ENCODE results near the gene OR5K4. TPM values are rescaled to one million over a fixed set of nuclear protein-coding genes. Genes with fewer than 3 reads are reported as not detected.
"Not testable (repeated sequence)": the region's sequence is repeated elsewhere in the genome, so short reads cannot be mapped to it uniquely, and the experiment has no call there.

OR5K4 gene
- polyA plus RNA-seq, 1 experiment, result not detected

DNA sequence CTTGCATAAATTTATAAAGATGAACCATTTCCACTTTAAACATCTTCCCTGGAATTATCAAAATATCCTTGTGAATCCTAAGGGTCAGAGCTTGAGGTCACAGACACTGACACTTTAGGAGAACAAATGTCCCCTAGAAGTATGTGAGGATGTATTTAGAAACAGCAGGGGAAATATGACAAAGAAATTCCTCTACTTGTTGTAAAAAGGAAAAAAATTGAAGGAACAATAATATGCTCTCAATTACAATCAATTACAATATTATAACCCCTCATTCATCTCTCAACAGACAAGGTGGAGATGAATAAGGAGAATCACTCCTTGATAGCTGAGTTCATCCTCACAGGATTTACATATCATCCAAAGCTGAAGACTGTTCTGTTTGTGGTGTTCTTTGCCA lies 36.7 kb downstream of the OR5K4 start, which contains the start of gene OR5K3:
TSS of gene OR5K3 (plus strand) at position 301 of the 400 bp plus-strand sequence. CDS start at position 301, 0 bp downstream.
- ChIA-PET CTCF (no interaction called here), POLR2A (no interaction called here)
- TF ChIP-seq CTCF (IDR thresholded peaks at IDR 0.05; ENCODE audit: insufficient read depth, low read depth, low read length), result no peak
- H3K27me3 ChIP-seq (ENCODE audit: control insufficient read depth, insufficient read depth, low read length), result no peaks in the 10 kb centered on the region
- no peak within 1 kb of the TSS for H3K4me3 ChIP-seq (ENCODE audit: low read depth, low read length)
- DNase-seq (ENCODE audit: low read depth), result no peak
- no peaks in the 10 kb centered on the region for H3K36me3 ChIP-seq (ENCODE audit: control insufficient read depth, insufficient read depth, low read length)

DNA sequence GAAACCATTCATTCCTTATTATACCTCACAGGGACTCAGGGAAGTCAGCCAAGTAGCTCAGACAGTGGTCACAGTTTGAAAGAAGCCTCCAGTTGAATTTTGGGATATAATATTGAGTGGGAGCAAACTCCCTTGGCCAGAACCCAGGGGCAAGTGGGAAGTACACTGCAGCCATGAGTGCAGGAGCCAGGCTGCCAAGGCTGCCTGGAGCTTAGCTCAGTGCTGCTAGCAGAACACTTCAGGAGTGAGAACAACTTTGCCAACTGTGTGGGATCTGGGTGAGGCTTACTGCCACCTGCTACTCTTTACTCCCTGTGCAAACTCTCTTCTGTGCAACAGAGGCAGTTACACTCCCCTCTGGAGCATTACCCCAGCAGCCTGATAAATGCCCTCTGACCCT lies 41.4 kb downstream of the OR5K4 start:
- no peaks in the 10 kb centered on the region for H3K36me3 ChIP-seq (ENCODE audit: control insufficient read depth, insufficient read depth, low read length)
- H3K4me3 ChIP-seq (ENCODE audit: low read depth, low read length), result no peak overlapping the region
- no peak for DNase-seq (ENCODE audit: low read depth)
- H3K27me3 ChIP-seq (ENCODE audit: control insufficient read depth, insufficient read depth, low read length), result no peaks in the 10 kb centered on the region
- TF ChIP-seq CTCF (IDR thresholded peaks at IDR 0.05; ENCODE audit: insufficient read depth, low read depth, low read length), result no peak
- CTCF ChIA-PET, result interaction anchor here (0.6 kb wide), 1 partner anchor 60 kb away, joined by 3 read pairs; no protein-coding TSS in a partner anchor
- POLR2A ChIA-PET, result no interaction called here

DNA sequence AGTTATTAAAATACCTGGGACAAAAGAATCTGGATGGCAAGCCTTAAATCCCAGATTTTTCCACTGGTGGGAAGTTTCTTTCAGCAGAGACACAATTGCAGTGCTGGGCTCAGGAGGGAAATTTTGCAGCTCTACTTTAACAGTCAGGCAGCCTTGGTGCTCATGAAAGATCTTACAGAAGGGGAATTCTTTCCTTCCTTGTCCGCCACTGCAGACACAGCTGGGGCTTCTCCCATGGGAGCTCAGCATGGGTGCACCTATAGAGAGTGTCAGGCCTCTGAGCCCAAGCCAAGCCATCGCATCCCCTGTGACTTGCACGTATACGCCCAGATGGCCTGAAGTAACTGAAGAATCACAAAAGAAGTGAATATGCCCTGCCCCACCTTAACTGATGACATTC lies 42.8 kb downstream of the OR5K4 start:
- H3K27me3 ChIP-seq (ENCODE audit: control insufficient read depth, insufficient read depth, low read length); H3K4me3 ChIP-seq (ENCODE audit: low read depth, low read length); DNase-seq (ENCODE audit: low read depth); H3K36me3 ChIP-seq (ENCODE audit: control insufficient read depth, insufficient read depth, low read length); CTCF ChIA-PET; POLR2A ChIA-PET: not testable (repeated sequence)

DNA sequence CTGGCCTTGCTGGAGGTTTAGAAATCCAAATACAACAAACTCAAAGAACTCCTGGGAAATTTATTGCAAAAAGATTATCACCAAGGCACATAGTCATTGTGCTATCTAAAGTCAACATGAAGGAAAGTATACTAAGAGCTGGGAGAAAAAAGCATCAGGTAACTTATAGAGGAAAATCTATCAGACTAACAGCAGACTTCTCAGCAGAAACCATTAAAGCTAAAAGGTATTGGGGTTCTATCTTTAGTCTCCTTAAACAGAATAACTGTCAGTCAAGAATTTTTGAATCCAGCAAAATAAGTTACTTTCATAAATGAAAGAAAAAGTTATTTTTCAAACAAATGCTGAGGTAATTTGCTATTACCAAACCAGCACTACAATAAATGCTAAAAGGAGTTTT lies 44.9 kb downstream of the OR5K4 start:
- no peaks in the 10 kb centered on the region for H3K36me3 ChIP-seq (ENCODE audit: control insufficient read depth, insufficient read depth, low read length)
- no peaks in the 10 kb centered on the region for H3K27me3 ChIP-seq (ENCODE audit: control insufficient read depth, insufficient read depth, low read length)
- no peak overlapping the region for H3K4me3 ChIP-seq (ENCODE audit: low read depth, low read length)
- ChIA-PET POLR2A (no interaction called here), CTCF (no interaction called here)
- no peak for TF ChIP-seq CTCF (IDR thresholded peaks at IDR 0.05; ENCODE audit: insufficient read depth, low read depth, low read length)
- DNase-seq (ENCODE audit: low read depth), result no peak

DNA sequence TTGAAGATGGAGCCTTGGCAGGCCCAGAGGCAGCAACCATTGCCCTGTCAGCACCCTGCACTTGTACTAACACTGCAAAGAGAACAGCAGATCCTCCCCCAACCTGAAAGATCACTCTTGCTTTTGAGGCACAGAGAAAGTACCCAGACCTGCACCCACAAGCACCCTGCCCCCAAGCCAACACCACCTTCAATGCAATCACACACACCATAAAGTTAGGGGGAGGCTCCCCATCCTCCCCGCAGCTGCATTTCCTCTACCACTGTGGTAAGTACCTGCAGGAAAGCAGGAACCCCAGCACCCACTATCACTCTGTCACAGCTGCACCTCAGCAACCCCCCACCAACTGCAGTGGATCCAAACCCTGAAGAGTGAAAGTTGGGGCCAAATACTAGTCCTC lies 48.9 kb downstream of the OR5K4 start:
- ChIA-PET CTCF (no interaction called here), POLR2A (no interaction called here)
- TF ChIP-seq CTCF (IDR thresholded peaks at IDR 0.05; ENCODE audit: insufficient read depth, low read depth, low read length), result no peak
- DNase-seq (ENCODE audit: low read depth), result no peak
- no peaks in the 10 kb centered on the region for H3K36me3 ChIP-seq (ENCODE audit: control insufficient read depth, insufficient read depth, low read length)
- H3K27me3 ChIP-seq (ENCODE audit: control insufficient read depth, insufficient read depth, low read length), result no peaks in the 10 kb centered on the region
- H3K4me3 ChIP-seq (ENCODE audit: low read depth, low read length), result no peak overlapping the region

GRCh38 chr3:98404010-98404409 lies 50.4 kb downstream of the OR5K4 start:
- no peaks in the 10 kb centered on the region for H3K27me3 ChIP-seq (ENCODE audit: control insufficient read depth, insufficient read depth, low read length)
- no peak overlapping the region for H3K4me3 ChIP-seq (ENCODE audit: low read depth, low read length)
- POLR2A ChIA-PET, result no interaction called here
- H3K36me3 ChIP-seq (ENCODE audit: control insufficient read depth, insufficient read depth, low read length), result no peaks in the 10 kb centered on the region
- DNase-seq (ENCODE audit: low read depth), result no peak
- CTCF ChIA-PET, result no interaction called here
- no peak for TF ChIP-seq CTCF (IDR thresholded peaks at IDR 0.05; ENCODE audit: insufficient read depth, low read depth, low read length)
